ENCODE data around the gene FSHR.

FSHR gene

DNA sequence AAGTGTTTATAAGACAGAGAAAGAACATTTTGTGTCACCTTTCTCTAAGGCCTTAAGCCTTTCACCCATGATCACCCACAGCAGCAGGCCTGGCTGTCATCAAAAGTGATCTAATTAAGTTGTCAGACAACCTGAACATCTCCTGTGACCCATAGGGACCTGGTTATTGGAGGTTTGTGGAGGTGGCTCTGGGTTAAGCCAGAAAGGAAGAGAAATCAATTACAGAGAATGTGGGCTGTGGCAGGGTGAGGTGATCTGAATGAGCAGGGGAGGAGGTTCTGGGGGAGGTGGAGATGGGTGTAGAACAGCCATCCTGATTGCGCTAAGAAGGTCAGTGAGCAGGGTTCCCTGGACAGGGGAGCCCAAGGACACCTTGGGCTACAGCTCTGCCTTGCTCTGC, 170.8 kb downstream of the FSHR start:
- H3K9me3 ChIP-seq (ENCODE audit: control insufficient read depth, insufficient read depth, low read length), result no peaks in the 10 kb centered on the region
- H3K36me3 ChIP-seq (ENCODE audit: control insufficient read depth, insufficient read depth, low read length), result no peaks in the 10 kb centered on the region
- no peaks in the 10 kb centered on the region for H3K27me3 ChIP-seq (ENCODE audit: control insufficient read depth, insufficient read depth, low read length)
- no peak overlapping the region for H3K4me3 ChIP-seq (ENCODE audit: low read depth, low read length)
- H3K9ac ChIP-seq (ENCODE audit: low read depth, low read length), result no peak overlapping the region
- H3K4me1 ChIP-seq (ENCODE audit: control insufficient read depth, insufficient read depth, low read length), result no peaks in the 10 kb centered on the region

DNA sequence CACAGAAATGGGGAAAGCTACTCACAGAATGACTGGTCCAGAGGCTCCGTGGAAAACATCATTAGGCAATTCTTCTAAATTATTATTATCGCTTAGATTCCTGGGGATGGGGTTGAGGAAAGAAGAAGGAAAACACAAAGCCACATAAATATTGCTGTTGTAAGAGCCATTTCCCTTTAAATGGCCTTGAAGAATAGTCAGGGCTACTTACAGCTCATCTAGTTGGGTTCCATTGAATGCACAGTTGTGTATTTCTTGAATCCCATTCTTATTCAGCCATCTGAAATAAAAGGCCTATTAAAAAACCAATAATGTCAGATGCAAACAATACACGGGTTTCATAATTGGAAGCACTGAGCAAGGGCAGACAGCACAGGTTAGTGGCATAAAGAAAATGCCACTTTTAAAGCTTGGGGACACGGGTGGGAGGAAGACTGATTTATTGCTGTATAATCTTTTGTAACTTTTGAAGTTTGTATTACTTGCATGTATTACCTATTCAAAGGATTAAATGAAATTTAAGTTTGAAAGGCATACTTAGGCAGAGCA, 171.4 kb downstream of the FSHR start:
- Histone ChIP-seq H3K4me1 (ENCODE audit: control insufficient read depth, insufficient read depth, low read length) (no peaks in the 10 kb centered on the region), H3K9ac (ENCODE audit: low read depth, low read length) (no peak overlapping the region), H3K36me3 (ENCODE audit: control insufficient read depth, insufficient read depth, low read length) (no peaks in the 10 kb centered on the region), H3K9me3 (ENCODE audit: control insufficient read depth, insufficient read depth, low read length) (no peaks in the 10 kb centered on the region), H3K4me3 (ENCODE audit: low read depth, low read length) (no peak overlapping the region), H3K27me3 (ENCODE audit: control insufficient read depth, insufficient read depth, low read length) (no peaks in the 10 kb centered on the region)

DNA sequence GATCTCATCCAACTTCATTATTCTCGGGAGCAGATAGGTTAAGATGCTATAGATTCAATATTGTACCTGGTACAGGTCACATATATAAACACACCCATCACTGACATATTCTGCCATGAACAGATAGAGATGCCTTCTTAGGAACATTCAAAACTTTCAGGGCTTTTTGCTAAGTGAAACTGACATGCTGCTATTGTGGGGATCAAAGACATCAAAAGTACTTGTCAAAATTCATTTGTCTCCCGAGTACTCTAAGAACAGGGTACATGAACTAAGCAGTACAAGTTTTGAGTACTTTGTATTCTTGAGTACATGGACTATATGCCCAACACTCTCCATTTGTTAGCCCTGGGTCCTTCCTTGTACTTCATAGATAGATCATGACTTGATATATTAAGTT, 173.5 kb downstream of the FSHR start:
- no peak overlapping the region for H3K4me3 ChIP-seq (ENCODE audit: low read depth, low read length)
- no peak overlapping the region for H3K9ac ChIP-seq (ENCODE audit: low read depth, low read length)
- H3K4me1 ChIP-seq (ENCODE audit: control insufficient read depth, insufficient read depth, low read length), result no peaks in the 10 kb centered on the region
- no peaks in the 10 kb centered on the region for H3K36me3 ChIP-seq (ENCODE audit: control insufficient read depth, insufficient read depth, low read length)
- H3K9me3 ChIP-seq (ENCODE audit: control insufficient read depth, insufficient read depth, low read length), result no peaks in the 10 kb centered on the region
- H3K27me3 ChIP-seq (ENCODE audit: control insufficient read depth, insufficient read depth, low read length), result no peaks in the 10 kb centered on the region

DNA sequence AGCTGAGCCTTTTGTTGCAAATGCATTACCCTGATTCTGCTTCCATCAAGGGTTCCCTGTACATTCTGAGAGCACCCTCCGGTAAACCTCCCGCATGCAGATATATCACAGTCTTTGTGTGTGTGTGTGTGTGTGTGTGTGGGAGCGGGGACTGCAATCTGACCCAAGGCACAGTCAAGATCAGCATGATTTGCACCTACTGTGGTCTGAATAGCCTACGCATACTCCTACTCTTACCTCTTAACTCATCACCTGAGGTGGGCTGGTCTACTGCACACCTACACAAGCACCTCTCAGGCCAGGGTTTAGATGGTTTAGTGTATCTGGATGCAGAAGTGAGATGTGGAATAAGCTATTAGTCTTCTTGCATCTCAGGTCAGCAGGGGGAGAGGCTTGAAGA, 174.6 kb downstream of the FSHR start:
- Histone ChIP-seq H3K9me3 (ENCODE audit: control insufficient read depth, insufficient read depth, low read length) (no peaks in the 10 kb centered on the region), H3K36me3 (ENCODE audit: control insufficient read depth, insufficient read depth, low read length) (no peaks in the 10 kb centered on the region), H3K9ac (ENCODE audit: low read depth, low read length) (no peak overlapping the region), H3K27me3 (ENCODE audit: control insufficient read depth, insufficient read depth, low read length) (no peaks in the 10 kb centered on the region), H3K4me1 (ENCODE audit: control insufficient read depth, insufficient read depth, low read length) (no peaks in the 10 kb centered on the region), H3K4me3 (ENCODE audit: low read depth, low read length) (no peak overlapping the region)

DNA sequence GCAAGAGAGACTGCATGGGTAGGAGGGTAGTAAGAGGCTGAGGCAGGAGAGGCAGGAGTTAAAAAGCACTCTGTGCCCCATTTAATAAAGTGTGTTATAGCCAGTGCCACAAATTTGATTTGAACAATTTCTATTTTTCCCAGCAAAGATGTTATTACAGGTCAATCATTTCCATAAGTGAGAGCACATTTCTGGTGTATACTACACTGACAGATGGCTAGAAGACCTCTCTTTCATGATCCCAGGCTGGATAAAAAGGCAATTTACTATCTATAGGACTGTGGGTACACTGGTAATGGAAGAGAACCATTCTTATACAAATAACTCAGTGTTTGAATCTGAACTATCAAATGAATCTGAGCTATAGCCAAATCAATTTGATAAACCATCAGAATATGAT, 176.2 kb downstream of the FSHR start:
- H3K9ac ChIP-seq (ENCODE audit: low read depth, low read length), result no peak overlapping the region
- H3K9me3 ChIP-seq (ENCODE audit: control insufficient read depth, insufficient read depth, low read length), result no peaks in the 10 kb centered on the region
- H3K27me3 ChIP-seq (ENCODE audit: control insufficient read depth, insufficient read depth, low read length), result no peaks in the 10 kb centered on the region
- no peaks in the 10 kb centered on the region for H3K4me1 ChIP-seq (ENCODE audit: control insufficient read depth, insufficient read depth, low read length)
- H3K4me3 ChIP-seq (ENCODE audit: low read depth, low read length), result no peak overlapping the region
- H3K36me3 ChIP-seq (ENCODE audit: control insufficient read depth, insufficient read depth, low read length), result no peaks in the 10 kb centered on the region

DNA sequence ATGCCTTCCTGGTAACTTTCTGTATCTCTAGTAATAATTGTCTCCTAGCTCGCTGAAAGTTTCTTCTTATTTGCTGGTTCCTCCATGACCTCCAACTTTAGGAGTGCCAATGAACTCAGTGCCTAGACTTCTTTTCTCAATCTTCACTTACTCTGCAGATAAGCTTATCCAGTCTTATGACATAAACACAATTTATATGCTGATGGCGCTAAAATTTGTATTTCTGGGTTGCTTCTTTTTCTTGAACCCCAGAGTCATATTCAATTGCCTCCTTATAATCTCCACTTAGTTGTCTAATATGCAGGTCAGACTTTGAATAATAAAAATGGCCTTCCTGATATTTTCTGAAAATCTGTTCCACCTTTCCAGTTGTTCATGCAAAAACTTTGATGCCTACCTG, 182.5 kb downstream of the FSHR start:
- Histone ChIP-seq H3K36me3 (ENCODE audit: control insufficient read depth, insufficient read depth, low read length) (no peaks in the 10 kb centered on the region), H3K4me1 (ENCODE audit: control insufficient read depth, insufficient read depth, low read length) (no peaks in the 10 kb centered on the region), H3K27me3 (ENCODE audit: control insufficient read depth, insufficient read depth, low read length) (no peaks in the 10 kb centered on the region), H3K9me3 (ENCODE audit: control insufficient read depth, insufficient read depth, low read length) (no peaks in the 10 kb centered on the region), H3K9ac (ENCODE audit: low read depth, low read length) (no peak overlapping the region), H3K4me3 (ENCODE audit: low read depth, low read length) (no peak overlapping the region)

DNA sequence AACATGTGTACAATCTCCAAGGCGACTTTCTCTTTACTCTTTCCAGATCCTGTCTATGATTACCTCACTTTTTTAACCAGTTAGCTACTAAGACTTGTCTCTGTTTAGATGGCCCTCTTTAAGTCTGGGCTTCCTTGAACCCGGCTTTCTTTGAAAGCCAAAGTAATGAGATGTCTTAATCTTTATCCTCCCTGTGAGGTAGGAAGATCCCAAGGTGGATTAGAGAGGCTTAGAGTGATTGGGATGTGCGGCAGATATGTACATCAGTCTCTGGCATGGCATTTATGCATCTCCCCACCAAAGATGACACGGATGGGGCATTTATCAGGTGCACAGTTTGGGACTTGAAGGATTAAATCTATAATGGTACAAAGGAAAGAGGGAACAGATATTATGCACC, 186.3 kb downstream of the FSHR start:
- H3K36me3 ChIP-seq (ENCODE audit: control insufficient read depth, insufficient read depth, low read length), result no peaks in the 10 kb centered on the region
- no peaks in the 10 kb centered on the region for H3K9me3 ChIP-seq (ENCODE audit: control insufficient read depth, insufficient read depth, low read length)

DNA sequence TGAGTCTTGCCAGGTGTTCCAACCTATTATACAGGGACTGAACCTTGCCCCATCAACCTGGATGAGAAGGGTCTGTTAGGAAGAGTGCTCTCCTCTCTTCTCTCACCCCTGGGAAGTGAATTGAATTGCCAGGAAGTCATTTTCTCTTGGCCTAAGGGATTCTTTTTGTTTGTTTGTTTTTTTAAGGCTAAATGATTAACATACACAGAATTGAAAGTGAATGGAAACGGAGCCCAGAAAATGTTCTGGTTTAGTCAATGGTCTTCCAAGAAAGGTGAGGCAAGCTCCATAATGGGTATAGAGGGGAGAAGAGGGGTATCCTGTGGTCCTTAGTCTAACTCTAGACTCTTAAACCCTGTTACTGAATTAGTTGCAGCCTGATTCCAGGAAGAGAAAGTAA, 189.1 kb downstream of the FSHR start:
- Histone ChIP-seq H3K9me3 (ENCODE audit: control insufficient read depth, insufficient read depth, low read length) (no peaks in the 10 kb centered on the region), H3K9ac (ENCODE audit: low read depth, low read length) (no peak overlapping the region)

More for the DNA sequence above, 186.3 kb downstream of the FSHR start:
- Histone ChIP-seq H3K9ac (ENCODE audit: low read depth, low read length) (no peak overlapping the region), H3K4me3 (ENCODE audit: low read depth, low read length) (no peak overlapping the region), H3K27me3 (ENCODE audit: control insufficient read depth, insufficient read depth, low read length) (no peaks in the 10 kb centered on the region), H3K4me1 (ENCODE audit: control insufficient read depth, insufficient read depth, low read length) (no peaks in the 10 kb centered on the region)

DNA sequence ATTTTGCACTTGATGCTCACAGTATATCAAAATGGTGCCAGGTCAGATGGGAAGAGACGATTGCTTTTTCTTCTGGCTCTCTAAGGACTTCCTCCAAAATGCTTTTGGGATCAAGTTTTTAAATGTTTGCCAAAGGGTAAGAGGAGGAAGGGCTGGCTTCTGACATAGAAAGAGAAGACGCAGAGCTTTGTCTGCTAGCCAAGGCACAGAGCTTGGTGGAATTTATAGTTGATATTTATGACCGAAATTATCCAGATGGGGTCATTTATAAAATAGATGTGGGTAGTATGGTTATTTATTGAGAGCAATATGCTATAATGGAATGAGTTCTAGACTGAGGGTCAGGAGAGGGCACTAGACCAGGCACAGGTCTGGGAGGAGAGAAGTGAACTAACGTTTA, 193.3 kb downstream of the FSHR start:
- H3K9ac ChIP-seq (ENCODE audit: low read depth, low read length), result no peak overlapping the region
- no peaks in the 10 kb centered on the region for H3K4me1 ChIP-seq (ENCODE audit: control insufficient read depth, insufficient read depth, low read length)
- no peaks in the 10 kb centered on the region for H3K9me3 ChIP-seq (ENCODE audit: control insufficient read depth, insufficient read depth, low read length)
- no peaks in the 10 kb centered on the region for H3K36me3 ChIP-seq (ENCODE audit: control insufficient read depth, insufficient read depth, low read length)
- H3K4me3 ChIP-seq (ENCODE audit: low read depth, low read length), result no peak overlapping the region
- no peaks in the 10 kb centered on the region for H3K27me3 ChIP-seq (ENCODE audit: control insufficient read depth, insufficient read depth, low read length)

More for the DNA sequence above, 189.1 kb downstream of the FSHR start:
- no peaks in the 10 kb centered on the region for H3K4me1 ChIP-seq (ENCODE audit: control insufficient read depth, insufficient read depth, low read length)
- H3K27me3 ChIP-seq (ENCODE audit: control insufficient read depth, insufficient read depth, low read length), result no peaks in the 10 kb centered on the region
- no peak overlapping the region for H3K4me3 ChIP-seq (ENCODE audit: low read depth, low read length)
- H3K36me3 ChIP-seq (ENCODE audit: control insufficient read depth, insufficient read depth, low read length), result no peaks in the 10 kb centered on the region

DNA sequence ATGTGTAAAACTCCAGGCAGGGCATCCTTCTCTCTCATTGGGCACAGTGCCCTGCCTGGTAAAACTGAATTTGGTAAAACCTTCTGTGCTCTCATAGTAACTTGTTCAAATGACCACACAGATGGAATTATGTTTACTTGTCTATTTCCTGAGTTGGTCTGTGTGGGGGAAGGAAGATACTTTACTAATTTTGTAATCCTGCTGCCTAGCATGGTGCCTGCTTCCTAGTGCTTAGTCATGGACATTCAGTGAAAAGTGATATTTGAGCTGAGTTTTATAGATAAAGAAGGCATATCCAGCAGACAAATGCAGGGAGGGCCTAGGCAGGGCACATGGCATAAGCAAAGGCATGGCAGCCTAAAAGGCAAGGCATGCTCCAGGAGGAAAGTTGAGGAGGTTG, 199.4 kb downstream of the FSHR start:
- H3K27me3 ChIP-seq (ENCODE audit: control insufficient read depth, insufficient read depth, low read length), result no peaks in the 10 kb centered on the region
- no peaks in the 10 kb centered on the region for H3K36me3 ChIP-seq (ENCODE audit: control insufficient read depth, insufficient read depth, low read length)
- no peak overlapping the region for H3K9ac ChIP-seq (ENCODE audit: low read depth, low read length)
- no peaks in the 10 kb centered on the region for H3K4me1 ChIP-seq (ENCODE audit: control insufficient read depth, insufficient read depth, low read length)
- no peaks in the 10 kb centered on the region for H3K9me3 ChIP-seq (ENCODE audit: control insufficient read depth, insufficient read depth, low read length)
- no peak overlapping the region for H3K4me3 ChIP-seq (ENCODE audit: low read depth, low read length)

DNA sequence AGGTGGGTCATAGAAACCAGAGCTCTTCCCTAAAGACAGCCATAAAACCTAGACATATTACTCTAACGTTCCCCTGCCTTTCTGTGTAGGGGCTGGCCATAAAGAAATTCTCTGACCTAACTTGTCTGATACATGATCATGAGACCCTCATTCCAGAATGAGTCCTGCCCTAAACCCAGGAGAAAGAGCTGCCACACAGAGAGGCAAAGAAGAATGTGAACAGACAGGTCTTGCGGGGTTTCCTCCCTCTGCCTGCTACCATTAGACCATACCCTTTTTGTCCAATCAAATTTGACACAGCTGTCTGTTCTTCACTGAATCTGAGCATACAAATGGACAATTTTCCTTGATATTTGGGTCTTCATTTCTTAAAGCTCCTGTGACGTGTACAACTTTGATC, 200.0 kb downstream of the FSHR start:
- Histone ChIP-seq H3K4me3 (ENCODE audit: low read depth, low read length) (no peak overlapping the region), H3K27me3 (ENCODE audit: control insufficient read depth, insufficient read depth, low read length) (no peaks in the 10 kb centered on the region), H3K36me3 (ENCODE audit: control insufficient read depth, insufficient read depth, low read length) (no peaks in the 10 kb centered on the region), H3K9ac (ENCODE audit: low read depth, low read length) (no peak overlapping the region), H3K9me3 (ENCODE audit: control insufficient read depth, insufficient read depth, low read length) (no peaks in the 10 kb centered on the region), H3K4me1 (ENCODE audit: control insufficient read depth, insufficient read depth, low read length) (no peaks in the 10 kb centered on the region)

DNA sequence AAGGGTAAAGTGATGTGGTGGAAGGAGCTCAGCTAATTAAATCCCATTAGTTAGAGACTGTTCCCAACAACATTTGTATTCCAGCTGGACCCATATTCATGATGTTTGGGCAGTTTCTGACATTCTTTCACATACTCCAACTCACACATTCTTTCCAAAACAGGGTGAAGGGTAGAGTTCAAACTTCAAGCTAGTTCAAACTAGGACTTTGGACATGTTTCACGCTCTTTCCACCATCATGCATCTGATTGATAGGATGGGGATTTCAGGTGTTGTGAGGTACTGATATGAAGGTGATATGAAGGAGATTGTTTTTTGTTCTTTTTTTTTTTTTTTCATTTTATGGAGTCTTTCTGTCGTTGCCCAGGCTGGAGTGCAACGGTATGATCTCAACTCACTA, 201.7 kb downstream of the FSHR start:
- H3K27me3 ChIP-seq (ENCODE audit: control insufficient read depth, insufficient read depth, low read length), result no peaks in the 10 kb centered on the region
- no peaks in the 10 kb centered on the region for H3K4me1 ChIP-seq (ENCODE audit: control insufficient read depth, insufficient read depth, low read length)
- H3K36me3 ChIP-seq (ENCODE audit: control insufficient read depth, insufficient read depth, low read length), result no peaks in the 10 kb centered on the region
- no peak overlapping the region for H3K4me3 ChIP-seq (ENCODE audit: low read depth, low read length)
- H3K9me3 ChIP-seq (ENCODE audit: control insufficient read depth, insufficient read depth, low read length), result no peaks in the 10 kb centered on the region
- H3K9ac ChIP-seq (ENCODE audit: low read depth, low read length), result no peak overlapping the region

DNA sequence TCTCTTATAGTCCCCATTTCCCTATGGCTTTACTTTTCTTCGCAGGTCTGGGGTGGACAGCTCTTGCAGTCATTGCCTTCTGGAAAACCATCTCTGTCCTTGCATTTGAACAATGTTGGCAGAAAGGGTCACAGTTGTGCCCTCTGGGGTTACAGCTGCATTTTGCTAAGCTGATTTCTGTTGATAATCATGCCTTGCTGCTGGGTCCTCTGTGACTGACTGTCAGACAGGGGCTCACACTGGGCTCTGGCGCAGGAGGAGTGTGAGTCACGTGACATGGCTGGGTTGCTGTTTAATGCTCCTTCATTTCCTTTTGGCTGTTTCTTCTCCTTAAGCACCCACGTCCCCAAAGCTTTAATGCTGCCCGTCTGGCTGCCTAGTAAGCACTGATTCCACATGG, 202.2 kb downstream of the FSHR start:
- no peaks in the 10 kb centered on the region for H3K36me3 ChIP-seq (ENCODE audit: control insufficient read depth, insufficient read depth, low read length)
- H3K4me3 ChIP-seq (ENCODE audit: low read depth, low read length), result no peak overlapping the region
- no peak overlapping the region for H3K9ac ChIP-seq (ENCODE audit: low read depth, low read length)
- no peaks in the 10 kb centered on the region for H3K27me3 ChIP-seq (ENCODE audit: control insufficient read depth, insufficient read depth, low read length)
- H3K4me1 ChIP-seq (ENCODE audit: control insufficient read depth, insufficient read depth, low read length), result no peaks in the 10 kb centered on the region
- H3K9me3 ChIP-seq (ENCODE audit: control insufficient read depth, insufficient read depth, low read length), result no peaks in the 10 kb centered on the region
